ENCODE data around the gene NFE2.
A peak's percentile ranks its signal among the peaks of the same experiment; 100 is the strongest.
"Not testable (repeated sequence)": the region's sequence is repeated elsewhere in the genome, so short reads cannot be mapped to it uniquely, and the experiment has no call there.

NFE2 gene

DNA sequence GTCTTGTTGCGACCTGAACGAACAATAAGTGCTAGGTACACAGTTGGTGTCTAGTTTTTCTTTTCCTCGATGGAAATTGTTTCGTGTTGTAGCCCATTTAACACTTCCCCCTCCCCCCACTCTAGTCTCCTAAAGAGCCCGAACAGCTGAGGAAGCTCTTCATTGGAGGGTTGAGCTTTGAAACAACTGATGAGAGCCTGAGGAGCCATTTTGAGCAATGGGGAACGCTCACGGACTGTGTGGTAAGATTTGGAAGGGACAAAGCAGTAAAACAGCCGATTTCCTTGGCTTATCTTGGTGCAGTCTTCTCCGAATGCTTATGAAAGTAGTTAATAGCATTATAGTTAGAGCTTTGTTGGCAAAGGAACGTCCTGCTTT, 19.6 kb downstream of the NFE2 start:
- not testable (repeated sequence) for DNase-seq

DNA sequence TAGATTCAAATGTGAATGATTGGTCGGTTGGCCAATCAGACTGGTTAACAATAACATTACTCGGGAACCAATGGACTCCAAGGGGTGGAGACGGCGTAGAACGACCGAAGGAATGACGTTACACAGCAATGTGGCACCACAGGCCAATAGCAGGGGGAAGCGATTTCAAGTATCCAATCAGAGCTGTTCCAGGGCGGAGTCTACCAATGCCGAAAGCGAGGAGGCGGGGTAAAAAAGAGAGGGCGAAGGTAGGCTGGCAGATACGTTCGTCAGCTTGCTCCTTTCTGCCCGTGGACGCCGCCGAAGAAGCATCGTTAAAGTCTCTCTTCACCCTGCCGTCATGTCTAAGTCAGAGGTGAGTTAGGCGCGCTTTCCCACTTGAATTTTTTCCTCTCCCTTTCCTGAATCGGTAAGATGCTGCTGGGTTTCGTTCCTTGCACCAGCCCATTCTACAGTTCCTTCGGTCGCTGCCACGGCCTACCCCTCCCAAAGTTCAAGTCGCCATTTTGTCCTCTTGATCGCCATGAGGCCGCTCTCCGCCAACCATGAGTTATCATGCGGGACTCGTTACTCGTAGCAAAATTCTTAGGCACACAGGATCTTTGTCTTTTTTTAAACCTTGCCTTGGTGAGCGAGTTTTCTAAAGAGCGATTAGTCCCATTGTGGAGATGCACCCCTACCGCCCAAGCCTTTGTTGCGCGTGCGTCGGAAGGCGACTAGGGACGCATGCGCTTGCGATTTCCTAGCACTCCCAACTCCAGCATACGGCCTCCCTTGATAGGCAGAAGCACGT, 20.2 kb downstream of the NFE2 start, which contains the start of gene HNRNPA1:
Gene HNRNPA1 (plus strand): TSS at position 259 of the 793 bp plus-strand sequence. CDS start 82 bp downstream, at position 341.
- DNase-seq: peak; percentile 99

DNA sequence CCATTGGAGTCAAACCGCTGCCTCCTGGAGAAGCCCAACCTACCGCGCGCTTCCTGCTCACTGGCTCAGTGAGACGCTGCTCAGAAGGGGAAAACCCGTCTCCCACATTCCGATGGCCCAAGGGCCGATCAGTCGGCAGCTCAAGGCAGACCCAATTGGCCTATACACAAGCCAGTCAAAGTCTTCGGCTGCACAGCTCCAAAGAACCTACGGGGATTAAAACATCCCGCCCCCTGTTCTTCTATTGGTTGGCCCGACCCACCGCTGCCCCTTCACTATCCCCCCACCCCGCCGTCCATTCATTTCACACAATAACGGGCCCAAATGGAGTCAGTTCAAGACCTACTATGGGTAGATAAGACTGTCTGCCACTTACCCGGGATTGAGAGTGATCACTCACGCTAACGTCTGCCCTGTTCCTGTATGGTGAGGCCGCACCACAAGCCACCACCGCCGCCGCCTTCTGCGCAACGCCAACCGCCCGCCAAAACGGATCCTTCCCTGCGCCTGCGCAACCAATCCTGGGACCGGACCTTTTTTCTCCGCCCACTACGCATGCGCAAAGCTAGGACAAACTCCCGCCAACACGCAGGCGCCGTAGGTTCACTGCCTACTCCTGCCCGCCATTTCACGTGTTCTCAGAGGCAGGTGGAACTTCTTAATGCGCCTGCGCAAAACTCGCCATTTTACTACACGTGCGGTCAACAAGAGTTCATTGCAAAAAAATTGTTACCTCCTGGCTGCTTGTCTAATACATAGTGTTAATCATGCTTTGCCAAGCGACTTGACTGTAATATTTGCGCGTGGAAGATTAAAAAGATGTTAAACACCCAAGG, 21.0 kb downstream of the NFE2 start, which contains the start of gene CBX5:
Gene CBX5 (minus strand): TSS at position 491 of the 836 bp plus-strand sequence. CDS start 22,472 bp downstream, outside the sequence.
- peak; percentile 100 for DNase-seq

DNA sequence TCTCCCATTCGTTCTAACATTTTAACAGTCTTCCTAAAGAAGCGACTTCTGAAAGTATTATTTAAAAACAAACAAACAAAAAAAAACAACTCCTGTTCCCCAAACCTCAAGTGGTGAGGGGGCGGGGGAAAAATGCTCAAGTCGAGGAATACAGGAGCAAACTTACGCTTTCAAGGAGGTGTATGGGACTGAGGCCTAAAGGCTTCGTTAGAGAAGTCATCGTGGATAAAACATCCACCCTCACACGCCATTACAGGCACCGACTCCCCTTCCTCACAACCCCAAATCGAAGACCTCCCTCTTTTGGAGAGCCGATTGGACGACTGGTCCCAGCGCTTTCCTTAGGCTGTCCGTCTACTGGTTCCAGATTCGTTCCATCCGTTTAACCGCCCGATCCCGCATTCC, 21.6 kb downstream of the NFE2 start:
- no peak for DNase-seq

DNA sequence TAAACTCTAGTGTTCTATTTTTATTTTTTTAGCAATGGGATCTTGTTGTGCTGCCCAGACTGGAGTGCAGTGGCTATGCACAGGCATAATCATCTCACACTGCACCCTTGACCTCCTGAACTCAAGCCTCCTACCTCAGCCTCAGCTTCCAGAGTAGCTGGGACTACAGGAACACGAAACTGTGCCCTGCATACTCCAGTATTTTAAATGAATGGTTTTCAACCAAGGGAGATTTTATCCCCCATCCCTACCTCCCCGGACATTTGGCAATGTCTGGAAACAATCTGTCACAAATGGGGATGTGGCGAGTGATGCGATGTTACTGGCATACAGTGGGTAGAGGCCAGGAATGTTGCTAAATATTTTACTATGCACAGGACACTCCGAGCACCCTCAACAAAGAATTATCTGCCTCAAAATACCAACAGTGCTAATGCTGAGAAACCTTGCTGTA, 23.0 kb downstream of the NFE2 start:
- DNase-seq: peak; percentile 79

DNA sequence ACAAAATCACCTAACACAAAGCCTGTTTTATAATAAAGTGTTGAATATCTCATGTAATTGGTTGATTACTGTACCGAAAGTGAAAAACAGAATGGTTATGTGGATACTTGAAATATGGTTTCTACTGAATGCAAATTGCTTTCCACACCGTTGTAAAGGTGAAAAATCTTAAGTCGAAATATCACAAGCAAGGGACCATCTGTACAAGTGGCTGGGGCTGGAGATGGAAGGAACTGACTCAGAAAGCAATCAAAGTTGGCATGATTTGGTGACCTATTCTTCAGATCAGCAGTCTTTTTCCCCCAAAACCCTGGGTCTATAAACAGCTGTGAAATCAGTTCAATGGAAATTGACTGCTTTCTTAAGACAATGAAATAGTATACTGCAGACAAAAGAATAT, 24.4 kb downstream of the NFE2 start:
- no peak for DNase-seq

DNA sequence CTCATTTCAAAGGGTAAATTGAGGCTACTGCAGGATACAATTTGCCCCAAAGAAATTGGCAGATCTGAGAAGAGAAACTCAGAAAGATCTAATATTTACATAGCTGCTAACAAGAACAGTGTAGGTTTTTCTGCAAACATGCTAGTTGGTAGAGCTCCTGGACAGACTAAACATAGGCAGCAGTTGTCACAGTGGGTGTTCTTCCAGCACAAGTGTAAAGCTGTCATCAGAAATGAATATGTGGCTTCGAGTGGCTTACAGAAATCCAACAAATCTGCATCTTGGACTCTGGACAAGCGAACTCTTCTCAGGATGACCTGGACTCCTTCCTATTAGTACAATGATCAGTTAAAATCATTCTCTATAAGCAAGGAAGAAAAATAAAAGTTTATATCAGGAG, 26.8 kb downstream of the NFE2 start:
- DNase-seq: no peak

DNA sequence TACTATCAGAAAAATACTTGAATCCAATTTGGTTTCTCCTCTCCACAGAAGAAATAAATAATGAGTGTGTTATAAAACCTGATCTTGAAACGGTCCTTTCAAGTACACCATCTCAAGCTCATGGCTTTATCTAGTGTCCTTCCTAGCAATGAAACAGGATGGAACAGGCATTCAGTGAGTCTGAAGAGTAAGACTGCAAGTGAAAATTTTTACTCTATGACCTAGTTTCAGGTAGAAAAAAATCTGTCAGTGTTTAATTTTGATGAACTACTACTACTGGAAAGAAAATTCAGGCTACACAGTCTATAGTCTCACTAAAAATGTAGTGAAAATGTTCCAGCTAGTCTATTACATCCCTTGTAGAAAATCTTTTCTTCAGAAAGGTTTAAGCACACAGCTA, 28.6 kb downstream of the NFE2 start:
- DNase-seq: no peak

DNA sequence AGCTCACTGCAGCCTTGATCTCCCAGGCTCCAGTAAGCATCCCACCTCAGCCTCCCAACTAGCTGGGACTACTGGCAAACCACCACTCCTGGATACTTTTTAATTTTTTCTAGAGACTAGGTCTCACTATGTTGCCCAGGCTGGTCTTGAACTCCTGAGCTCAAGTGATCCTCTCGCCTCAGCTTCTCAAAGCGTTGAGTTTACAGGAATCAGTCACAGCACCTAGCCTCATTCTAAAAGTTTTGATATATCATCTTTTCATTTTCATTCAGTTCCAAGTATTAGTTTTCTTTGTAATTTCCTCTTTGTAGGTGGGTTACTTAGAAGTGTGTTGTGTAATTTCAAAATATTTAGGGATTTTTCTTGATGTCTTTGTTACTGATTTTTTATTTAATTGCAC, 30.5 kb downstream of the NFE2 start:
- DNase-seq: no peak

DNA sequence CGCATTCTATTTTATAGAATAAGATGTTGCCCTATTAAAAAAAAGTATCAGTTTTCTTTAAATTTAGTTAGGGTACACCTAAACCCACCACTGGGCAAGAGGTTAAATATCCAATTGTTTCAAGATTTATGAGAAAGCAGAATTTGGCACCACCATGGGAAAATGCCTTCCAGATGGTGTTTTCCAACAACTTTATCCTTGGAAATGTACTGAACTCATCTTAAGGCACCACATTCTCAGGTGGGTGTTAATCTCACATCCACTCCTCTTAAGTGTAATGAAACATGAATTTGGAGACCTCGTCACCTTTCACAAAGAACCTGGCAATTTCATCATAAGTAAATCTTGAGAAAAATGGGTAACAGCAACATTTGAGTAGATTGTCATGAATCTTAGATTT, 34.0 kb downstream of the NFE2 start:
- no peak for DNase-seq

DNA sequence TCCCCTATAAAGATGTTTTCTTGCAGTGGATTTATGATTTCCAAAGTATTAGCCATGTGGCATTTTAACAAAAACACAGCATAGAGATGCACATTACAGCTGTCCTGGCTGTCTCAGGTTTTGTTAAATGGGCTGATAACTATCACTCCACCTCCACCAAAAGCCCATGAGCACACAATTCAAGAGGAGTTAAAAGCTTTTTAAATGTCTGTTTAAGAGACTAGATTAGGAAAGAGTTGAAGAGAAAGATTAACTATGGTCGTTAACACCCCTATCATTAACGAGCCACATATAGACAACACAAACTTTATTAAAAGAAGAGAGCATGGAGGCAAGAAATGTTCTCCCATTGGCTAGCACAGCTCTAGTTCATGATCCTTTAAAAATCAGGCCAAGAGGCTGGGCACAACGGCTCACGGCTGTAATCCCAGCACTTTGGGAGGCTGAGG, 35.4 kb downstream of the NFE2 start:
- DNase-seq: no peak

DNA sequence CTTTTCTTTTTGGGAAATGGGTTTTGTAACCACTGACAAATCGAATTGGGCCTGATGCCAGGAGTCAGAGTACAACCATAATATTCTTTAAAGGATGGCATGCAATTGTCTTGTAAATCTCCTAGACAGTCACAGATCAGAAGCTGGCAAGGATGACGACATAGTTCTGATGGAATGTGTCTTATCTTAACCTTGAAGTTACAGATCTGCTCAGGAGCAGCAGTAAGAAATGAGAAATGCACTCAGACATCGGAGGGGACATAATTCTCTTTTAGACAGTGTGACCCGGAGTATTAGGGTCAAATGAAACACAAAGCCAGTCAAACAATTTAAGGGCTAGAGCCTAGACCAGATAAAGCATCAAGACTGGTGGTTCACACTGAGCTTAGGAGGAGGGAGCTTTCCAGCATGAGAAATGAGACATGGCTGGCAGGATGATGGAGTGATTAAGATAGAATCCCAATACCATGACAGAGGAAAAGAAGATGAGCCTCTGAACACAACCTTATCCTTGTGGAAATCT, 38.4 kb downstream of the NFE2 start:
- peak; percentile 40 for DNase-seq

DNA sequence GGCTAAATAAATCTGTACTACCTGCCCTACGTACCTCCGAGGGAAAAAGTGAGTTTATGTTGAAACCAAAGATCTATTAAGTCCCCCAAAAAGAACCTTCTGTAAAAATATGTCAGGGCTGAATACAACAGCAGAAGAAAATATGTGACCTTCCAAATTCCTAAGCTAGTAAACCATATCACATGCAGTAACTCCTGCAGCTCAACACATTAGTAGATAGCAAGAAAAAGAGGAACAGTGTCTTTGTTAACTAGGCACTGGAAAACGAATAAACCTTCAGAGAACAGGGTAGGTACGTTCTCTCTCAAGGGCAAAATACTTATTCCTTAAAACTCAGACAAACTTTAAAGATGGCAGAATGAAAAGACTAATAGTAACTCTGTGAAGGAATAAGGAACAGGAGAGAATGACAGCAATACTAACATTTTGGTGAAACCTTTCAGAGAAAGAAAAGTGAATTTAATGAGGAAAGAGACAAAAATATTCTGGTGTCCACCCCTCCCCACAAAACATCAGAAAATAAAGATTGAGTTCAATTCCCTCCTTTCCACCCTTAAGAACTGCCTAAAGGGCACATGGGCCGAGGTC, 38.9 kb downstream of the NFE2 start:
- peak; percentile 25 for DNase-seq

DNA sequence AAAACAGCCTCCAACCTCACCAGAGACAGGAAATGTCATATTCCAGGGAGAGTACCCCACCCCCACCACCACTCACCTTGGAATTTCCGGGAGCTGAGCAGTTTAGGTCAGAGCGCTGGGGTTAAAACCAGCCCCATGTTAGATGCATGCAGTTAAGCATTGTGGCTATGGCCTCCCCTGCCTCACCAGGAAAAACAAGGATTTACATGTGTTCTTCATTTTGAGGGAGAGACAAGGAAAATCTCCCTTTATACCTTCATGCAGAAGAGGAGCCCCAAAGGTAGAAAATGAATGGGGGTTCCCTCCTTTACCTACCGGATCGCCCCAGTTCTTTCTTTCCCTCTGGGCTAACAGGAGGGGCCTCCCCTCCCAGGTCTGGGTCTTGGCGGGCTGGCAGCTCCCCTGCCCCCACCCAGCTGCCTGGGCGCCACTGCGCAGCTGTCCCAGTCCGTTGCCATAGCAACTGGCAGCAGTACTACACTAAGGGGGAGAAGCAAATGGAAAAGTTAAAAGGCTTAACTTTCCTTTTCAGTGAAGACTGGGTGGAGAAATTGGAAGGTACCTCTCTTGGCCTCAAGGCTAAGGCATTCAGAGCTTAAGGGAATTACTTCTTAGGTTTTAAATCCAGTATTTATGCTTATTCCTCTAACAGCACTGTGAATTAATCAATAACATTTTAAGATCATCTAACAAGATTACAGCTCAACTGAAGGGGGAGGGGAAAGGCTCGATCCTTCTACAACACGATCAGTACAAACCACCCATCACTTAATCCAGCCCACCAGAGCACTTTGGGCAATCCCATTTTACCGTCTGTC, 41.4 kb downstream of the NFE2 start:
- DNase-seq: peak; percentile 52

DNA sequence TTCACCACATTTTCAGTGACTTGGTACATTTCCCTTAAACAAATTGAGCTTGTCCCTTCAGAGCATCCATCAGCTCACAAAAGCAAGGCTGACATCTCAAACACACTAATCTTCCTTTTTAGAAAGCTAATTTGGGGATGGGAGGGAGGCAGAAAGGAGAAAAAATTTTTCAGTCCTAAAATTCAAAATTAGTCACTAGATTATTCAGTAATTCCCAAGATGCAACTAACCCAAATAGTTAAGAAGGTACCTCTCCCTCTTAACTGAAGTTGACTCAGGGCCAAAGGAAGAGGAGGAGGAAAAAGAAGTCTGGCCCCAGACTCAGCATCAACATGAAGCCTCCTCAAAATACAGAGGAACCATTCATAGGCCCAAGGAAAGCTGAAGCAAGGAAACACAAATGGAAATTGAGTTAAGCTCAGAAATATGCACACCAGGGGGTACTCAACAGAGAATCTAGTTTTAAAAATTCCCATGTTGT, 42.6 kb downstream of the NFE2 start:
- DNase-seq: no peak

DNA sequence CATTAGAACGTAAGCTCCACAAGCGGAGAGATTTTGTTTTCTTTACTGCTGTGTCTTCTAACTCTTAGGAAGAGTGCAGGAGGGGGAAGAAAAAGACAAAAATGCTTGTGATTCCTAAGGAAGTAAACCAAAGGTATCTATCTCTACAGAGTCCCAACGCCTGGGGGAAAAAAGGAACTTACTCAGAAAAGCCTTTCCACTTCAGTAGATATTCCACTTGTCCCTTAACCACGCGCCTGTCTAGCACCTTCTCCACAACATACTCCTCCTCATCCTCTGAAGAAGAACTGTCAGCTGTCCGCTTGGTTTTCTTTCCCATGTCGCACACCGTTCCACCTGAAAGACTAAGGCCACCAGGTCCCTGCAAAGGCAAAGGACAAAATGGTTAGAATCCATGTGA, 43.5 kb downstream of the NFE2 start:
- no peak for DNase-seq

DNA sequence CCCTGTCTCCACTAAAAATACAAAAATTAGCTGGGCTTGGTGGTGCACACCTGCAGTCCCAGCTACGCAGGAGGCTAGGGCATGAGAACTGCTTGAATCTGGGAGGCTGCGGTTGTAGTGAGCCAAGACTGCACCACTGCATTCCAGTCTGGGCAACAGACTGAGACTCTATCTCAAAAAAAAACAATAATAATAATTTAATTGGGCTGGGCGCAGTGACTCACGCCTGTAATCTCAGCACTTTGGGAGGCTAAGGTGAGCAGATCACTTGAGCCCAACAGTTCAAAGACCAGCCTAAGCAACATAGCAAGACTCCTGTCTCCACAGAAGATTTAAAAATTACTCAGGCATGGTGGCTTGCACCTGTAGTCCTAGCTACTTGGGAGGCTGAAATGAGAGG, 47.6 kb downstream of the NFE2 start:
- no peak for DNase-seq

DNA sequence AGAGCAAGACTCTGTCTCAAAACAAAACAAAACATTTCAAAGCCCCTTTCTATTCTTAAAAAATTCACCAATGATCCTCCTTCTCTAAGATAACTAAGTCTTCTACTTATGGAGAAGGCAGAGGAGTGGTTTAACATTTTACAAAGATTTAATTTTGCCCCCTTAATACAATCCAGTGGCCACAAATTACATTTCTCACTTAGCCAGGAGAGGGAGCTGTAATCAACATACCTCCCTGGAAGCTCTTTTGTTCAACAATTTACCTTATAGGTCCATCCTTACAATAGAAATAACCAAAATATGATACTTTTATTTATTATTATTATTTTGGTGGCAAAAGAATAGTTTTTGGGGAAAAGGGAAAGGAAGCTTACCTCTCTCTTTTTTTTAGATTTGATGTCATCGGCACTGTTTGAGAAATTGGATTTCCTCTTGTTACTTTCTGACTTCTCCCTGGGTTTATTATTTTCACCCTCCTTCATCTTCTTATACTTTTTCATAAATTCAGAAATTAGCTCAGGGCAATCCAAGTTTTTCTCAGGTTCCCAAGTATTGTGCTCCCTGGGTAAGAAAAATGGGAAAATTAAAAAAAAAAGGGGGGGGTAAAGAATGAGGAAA, 49.0 kb downstream of the NFE2 start:
- DNase-seq: peak; percentile 63

DNA sequence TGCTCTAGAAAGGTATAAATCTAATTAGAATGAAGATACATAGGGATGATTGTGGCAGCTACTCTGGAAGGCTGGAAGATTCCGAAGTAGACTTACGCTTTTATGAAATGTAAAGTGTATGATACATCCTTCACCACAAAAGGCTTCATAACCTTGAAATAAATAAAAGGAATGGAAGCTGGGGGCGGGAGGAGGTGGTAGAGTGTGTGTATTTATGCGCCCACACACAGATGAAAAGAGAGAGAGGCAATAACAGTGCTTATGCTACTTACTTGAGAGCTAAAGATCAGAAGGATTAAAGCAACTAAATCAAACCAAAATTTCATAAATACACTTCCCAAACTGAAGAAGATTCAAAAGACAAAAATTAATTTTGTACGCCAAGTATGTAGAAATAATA, 51.3 kb downstream of the NFE2 start:
- DNase-seq: no peak

DNA sequence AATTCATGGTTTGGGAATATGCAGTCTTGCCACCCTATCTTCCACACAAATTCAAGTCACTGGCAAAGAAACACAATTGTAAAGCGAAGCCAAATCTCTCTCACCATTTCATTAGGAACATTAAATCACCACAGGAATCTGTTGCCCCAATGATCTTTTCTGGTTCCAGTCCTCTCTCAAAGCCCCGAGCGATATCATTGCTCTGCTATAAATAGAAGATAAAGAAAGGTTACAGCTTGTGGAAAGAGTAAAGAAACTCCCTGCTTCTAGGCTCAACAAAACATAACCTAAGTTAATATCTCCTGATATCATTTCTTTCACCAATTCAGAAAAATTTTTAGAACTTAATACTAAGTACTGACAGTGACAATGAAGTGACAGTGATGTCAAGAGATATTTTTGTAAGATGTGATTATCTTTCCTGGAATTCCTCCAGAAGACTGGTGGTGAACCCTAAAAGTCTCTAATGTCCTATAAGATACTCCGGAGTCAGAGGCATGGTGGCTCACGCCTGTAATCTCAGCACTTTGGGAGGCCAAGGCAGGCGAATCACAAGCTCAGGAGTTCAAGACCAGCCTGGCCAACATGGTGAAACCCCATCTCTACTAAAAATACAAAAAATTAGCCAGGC, 54.7 kb downstream of the NFE2 start:
- DNase-seq: no peak
